Mucosa of stomach (tissue), 1 donor: ENCODE results near the gene TBXA2R.

Experiments
- H3K27me3 ChIP-seq: one replicate; pipeline ENCODE4 v1.7.0; 2013; ENCODE audit warnings: mild to moderate bottlenecking, low read length; ENCODE audit not compliant: control insufficient read depth, insufficient read depth
- H3K36me3 ChIP-seq: one replicate; pipeline ENCODE4 v1.7.0; 2013; ENCODE audit warnings: low read length; ENCODE audit not compliant: control insufficient read depth, insufficient read depth
- H3K4me1 ChIP-seq: one replicate; pipeline ENCODE4 v1.7.0; 2013; ENCODE audit warnings: mild to moderate bottlenecking, low read length; ENCODE audit not compliant: control insufficient read depth, insufficient read depth
- H3K4me3 ChIP-seq: one replicate; pipeline ENCODE4 v1.7.0; 2013; ENCODE audit warnings: low read length
- H3K9ac ChIP-seq: one replicate; pipeline ENCODE4 v1.7.0; 2013; ENCODE audit warnings: mild to moderate bottlenecking, low read length, moderate library complexity
- H3K9me3 ChIP-seq: one replicate; pipeline ENCODE4 v1.7.0; 2013; ENCODE audit warnings: mild to moderate bottlenecking, low read length, moderate library complexity; ENCODE audit not compliant: control insufficient read depth
- donor health status: Pancreatic carcinoma.

The TBXA2R gene

DNA sequence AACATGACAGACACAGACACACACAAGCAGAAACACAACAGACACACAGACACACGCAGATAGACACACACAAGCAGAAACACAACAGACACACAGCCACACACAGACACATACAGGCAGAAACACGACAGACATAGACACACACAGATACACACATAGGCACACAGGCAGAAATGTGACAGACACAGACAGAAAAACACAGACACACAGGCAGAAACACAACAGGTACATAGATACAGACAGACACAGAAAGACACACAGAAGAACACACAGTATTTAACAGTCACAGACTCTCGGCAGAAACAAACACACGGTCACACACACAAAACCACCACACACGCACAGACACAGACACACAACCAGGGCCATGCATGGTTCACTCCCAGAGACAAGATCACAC lies 905 bp downstream of the TBXA2R start:
- H3K9ac ChIP-seq = no peak overlapping the region
- H3K36me3 ChIP-seq = no peaks in the 10 kb centered on the region
- H3K4me1 ChIP-seq = peaks cover 27% of the 10 kb centered on the region
- no peaks in the 10 kb centered on the region for H3K9me3 ChIP-seq
- peaks cover 11% of the 10 kb centered on the region for H3K27me3 ChIP-seq
- no peak overlapping the region for H3K4me3 ChIP-seq

DNA sequence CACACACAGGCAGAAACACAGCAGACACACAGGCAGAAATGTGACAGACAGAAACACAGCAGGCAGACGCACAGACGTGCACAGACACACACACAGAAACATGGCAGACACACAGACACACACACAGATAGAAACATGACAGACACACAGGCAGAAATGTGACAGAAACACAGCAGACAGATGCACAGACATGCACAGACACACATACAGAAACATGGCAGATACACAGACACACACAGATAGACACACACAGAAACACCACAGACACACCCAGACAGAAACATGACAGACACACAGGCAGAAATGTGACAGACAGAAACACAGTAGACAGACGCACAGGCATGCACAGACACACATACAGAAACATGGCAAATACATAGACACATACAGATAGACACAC lies 1.3 kb downstream of the TBXA2R start:
- Histone ChIP-seq H3K4me3 (no peak overlapping the region), H3K27me3 (peaks cover 11% of the 10 kb centered on the region), H3K9me3 (no peaks in the 10 kb centered on the region), H3K36me3 (no peaks in the 10 kb centered on the region), H3K9ac (no peak overlapping the region), H3K4me1 (peaks cover 27% of the 10 kb centered on the region)

DNA sequence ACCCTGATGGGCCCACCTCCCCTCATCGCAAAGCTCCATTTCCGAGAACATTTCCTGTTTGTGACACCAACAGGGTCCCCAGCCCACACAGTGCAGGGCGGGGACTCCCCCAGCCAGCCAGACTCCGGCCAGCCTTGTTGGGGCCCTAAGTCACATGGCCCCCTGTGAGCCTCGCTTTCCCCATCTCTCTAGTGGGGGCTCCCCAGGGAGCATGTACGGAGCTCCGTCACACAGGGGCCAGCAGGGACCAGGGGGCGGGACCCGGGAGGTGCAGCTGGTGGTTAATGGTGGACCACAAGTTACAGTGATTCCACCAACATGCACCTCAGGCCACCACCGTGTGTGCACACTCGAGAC lies 1.7 kb downstream of the TBXA2R start:
- Histone ChIP-seq H3K9me3 (no peaks in the 10 kb centered on the region), H3K4me3 (no peak overlapping the region), H3K36me3 (no peaks in the 10 kb centered on the region), H3K27me3 (peaks cover 11% of the 10 kb centered on the region), H3K4me1 (peaks cover 27% of the 10 kb centered on the region), H3K9ac (no peak overlapping the region)

DNA sequence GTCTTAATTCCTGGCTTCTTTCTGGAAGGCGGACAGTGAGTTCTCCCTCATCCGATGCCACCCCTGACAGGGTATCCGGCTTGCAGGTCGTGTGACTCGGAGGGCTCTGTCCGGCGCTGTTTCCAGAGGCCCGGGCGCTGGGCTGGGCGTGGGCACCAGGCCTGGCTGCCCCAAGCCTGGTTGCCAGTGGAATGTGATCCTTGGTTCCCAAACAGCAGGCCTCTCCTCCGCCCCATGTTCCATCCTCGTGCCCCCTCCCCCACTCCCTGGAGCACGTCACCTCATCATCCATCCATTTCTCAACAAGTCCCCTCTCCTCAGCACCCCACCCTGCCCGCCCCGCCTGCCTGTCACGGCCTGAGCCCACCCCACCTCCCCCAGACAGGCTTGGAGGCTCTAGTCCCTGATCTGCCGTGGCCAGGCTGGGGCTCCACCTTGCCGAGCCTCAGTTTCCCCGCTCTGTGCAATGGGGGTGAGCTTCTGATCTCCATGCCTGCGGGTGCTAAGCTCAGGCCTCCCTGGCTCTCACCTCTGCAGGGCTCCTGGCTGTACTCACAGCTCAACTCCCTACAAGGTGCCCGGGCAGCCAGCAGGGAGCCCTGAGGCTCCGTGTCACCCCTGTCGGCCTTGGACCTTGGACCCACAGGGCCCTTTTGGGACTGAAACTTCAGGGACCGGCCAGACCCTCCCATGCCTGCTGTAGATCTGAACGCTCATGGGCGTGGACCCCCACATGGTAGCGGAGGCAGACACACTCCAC lies 2.3 kb downstream of the TBXA2R start:
- peaks cover 11% of the 10 kb centered on the region for H3K27me3 ChIP-seq
- H3K9me3 ChIP-seq = no peaks in the 10 kb centered on the region
- H3K4me3 ChIP-seq = no peak overlapping the region
- peaks cover 27% of the 10 kb centered on the region for H3K4me1 ChIP-seq
- no peaks in the 10 kb centered on the region for H3K36me3 ChIP-seq
- no peak overlapping the region for H3K9ac ChIP-seq

DNA sequence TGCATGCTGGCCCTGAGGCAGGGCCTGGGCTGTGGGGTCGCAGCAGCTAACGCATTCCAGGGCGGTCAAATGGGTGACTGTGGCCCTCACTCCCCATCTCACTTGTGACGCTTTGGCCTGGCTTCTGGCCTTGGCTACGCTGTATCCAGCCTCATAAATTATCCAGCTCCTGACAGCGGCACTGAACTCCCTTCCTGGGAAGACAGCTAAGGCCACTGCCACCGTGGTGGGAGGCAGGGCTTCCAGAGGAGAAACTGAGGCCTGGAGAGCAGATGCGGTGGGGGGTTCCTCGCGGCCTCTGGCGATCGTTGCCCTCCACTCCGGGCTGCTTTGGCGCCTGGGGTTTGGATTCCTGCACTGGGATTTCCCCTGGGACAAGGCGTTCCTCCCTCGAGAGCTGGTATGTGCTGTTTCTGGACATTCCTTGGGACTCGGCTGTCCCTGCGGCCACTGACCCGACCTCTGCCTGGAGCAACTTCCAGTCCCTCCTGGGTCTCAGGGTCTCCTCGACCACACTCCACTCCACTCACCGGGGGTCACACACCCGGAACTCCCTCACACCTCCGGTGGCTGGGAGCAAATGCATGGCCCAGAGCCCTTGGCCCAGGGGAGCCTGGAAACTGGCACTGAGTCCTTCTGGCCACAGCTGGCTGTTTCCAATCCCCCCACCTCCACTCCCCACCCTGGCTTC lies 3.4 kb downstream of the TBXA2R start:
- Histone ChIP-seq H3K4me1 (peaks cover 27% of the 10 kb centered on the region), H3K27me3 (peaks cover 11% of the 10 kb centered on the region), H3K9me3 (no peaks in the 10 kb centered on the region), H3K4me3 (no peak overlapping the region), H3K9ac (no peak overlapping the region), H3K36me3 (no peaks in the 10 kb centered on the region)

GRCh38 chr19:3601021-3601420 lies 5.7 kb downstream of the TBXA2R start:
- H3K4me1 ChIP-seq = peaks cover 7% of the 10 kb centered on the region
- no peak overlapping the region for H3K4me3 ChIP-seq
- H3K36me3 ChIP-seq = no peaks in the 10 kb centered on the region
- H3K27me3 ChIP-seq = peaks cover 6% of the 10 kb centered on the region
- no peak overlapping the region for H3K9ac ChIP-seq
- no peaks in the 10 kb centered on the region for H3K9me3 ChIP-seq

- Histone ChIP-seq H3K4me3 (no peak overlapping the region), H3K36me3 (no peaks in the 10 kb centered on the region), H3K27me3 (peaks cover 5% of the 10 kb centered on the region), H3K4me1 (peaks cover 4% of the 10 kb centered on the region), H3K9me3 (no peaks in the 10 kb centered on the region), H3K9ac (no peak overlapping the region)
Measured at GRCh38 chr19:3599776-3600187, 6.9 kb downstream of the TBXA2R start.

GRCh38 chr19:3595521-3596061 lies 11.1 kb downstream of the TBXA2R start:
- Histone ChIP-seq H3K36me3 (no peaks in the 10 kb centered on the region), H3K4me1 (no peaks in the 10 kb centered on the region), H3K4me3 (no peak overlapping the region), H3K9ac (no peak overlapping the region), H3K27me3 (no peaks in the 10 kb centered on the region), H3K9me3 (no peaks in the 10 kb centered on the region)

GRCh38 chr19:3593156-3593555 lies 13.5 kb downstream of the TBXA2R start:
- Histone ChIP-seq H3K36me3 (no peaks in the 10 kb centered on the region), H3K27me3 (no peaks in the 10 kb centered on the region), H3K9me3 (no peaks in the 10 kb centered on the region), H3K9ac (no peak overlapping the region), H3K4me3 (no peak overlapping the region), H3K4me1 (no peaks in the 10 kb centered on the region)

GRCh38 chr19:3591876-3592613 lies 14.6 kb downstream of the TBXA2R start:
- H3K9me3 ChIP-seq = no peaks in the 10 kb centered on the region
- no peaks in the 10 kb centered on the region for H3K4me1 ChIP-seq
- no peaks in the 10 kb centered on the region for H3K27me3 ChIP-seq
- H3K9ac ChIP-seq = no peak overlapping the region
- no peaks in the 10 kb centered on the region for H3K36me3 ChIP-seq
- no peak overlapping the region for H3K4me3 ChIP-seq

DNA sequence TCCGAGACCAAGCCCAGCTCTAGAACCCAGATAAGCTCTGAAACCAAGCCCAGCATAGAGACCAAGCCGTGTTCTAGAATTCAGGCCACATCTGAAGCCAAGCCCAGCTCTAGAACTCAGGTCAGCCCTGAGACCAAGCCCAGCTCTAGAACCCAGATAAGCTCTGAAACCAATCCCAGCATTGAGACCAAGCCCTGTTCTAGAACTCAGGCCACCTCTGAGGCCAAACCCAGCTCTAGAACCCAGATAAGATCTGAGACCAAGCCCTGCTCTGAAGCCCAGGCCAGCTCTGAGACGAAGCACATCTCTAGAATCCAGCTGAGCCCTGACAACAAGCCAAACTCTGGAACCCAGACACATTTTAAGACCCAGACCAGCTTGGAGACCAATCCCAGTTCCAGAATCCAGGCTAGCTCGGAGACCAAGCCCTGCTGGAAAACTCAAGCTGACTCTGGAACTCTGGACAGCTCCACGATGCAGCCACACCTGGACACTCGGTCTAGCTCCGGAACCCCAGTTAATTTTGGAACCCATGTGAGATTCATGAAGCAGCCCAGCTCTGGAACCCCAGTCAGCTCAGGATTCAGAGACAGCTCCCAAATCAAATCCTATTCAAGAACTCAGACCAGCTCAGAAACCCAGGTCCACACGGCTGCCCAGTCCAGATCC lies 15.6 kb downstream of the TBXA2R start:
- Histone ChIP-seq H3K9me3 (no peaks in the 10 kb centered on the region), H3K4me3 (no peak overlapping the region), H3K27me3 (peaks cover 3% of the 10 kb centered on the region)

More for the DNA sequence above, 15.6 kb downstream of the TBXA2R start:
- no peaks in the 10 kb centered on the region for H3K36me3 ChIP-seq
- no peaks in the 10 kb centered on the region for H3K4me1 ChIP-seq
- no peak overlapping the region for H3K9ac ChIP-seq
